ENCODE measurements around the gene GUCA2A. TPM values are rescaled to one million over a fixed set of nuclear protein-coding genes. Genes with fewer than 3 reads are reported as not detected.

GUCA2A gene
- polyA plus RNA-seq, 1 donor, result not detected

GRCh38 chr1:42154685-42155084 lies 9.9 kb downstream of the GUCA2A start:
- no peak for DNase-seq

- DNase-seq, result no peak
Observed at GRCh38 chr1:42153624-42154023, 10.9 kb downstream of the GUCA2A start.

GRCh38 chr1:42152907-42153600 lies 11.5 kb downstream of the GUCA2A start, which contains the start of gene GUCA2B:
GUCA2B (plus strand) TSS chr1:42153410; CDS start chr1:42153451, 41 bp downstream.
- DNase-seq, result no peak

- no peak for DNase-seq
Observed at GRCh38 chr1:42152119-42152518, 12.4 kb downstream of the GUCA2A start.

- no peak for DNase-seq
Observed at GRCh38 chr1:42150651-42151050, 13.9 kb downstream of the GUCA2A start.

GRCh38 chr1:42148166-42148565 lies 16.4 kb downstream of the GUCA2A start:
- no peak for DNase-seq

DNA sequence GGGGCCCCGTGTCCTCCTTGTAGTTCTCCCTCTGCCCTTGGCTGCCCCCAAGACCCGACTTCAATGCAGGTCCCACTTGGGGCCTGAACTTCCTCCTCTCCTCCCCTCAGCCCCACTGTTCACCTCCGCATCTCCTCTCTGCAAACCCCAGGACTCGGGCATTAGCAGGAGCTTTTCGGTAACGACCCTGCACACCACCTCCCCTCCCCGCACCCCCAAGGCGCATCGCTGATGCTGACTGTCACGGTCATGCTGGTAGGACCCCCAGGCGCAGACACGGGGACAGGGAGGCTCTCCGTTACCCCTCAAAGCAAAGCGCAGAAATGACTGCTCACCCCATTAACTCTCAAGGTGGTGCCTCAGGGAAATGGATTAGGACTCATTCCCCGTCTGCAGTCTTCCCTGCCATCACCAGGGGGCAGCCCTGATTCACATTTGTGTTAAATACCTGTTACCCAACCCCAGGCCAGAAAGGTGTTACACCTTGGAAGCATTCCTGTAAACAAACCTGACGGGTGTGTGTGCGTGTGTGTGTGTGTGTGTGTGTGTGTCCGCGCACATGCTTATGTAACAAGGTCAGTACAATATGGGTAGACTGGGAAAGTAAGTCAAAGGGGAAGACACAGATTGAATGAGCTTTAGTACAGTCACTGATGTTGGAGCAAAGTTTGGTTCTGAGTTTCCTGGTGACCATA lies 17.8 kb downstream of the GUCA2A start:
- peak; percentile 76 for DNase-seq

- no peak for DNase-seq
Observed at GRCh38 chr1:42145764-42146625, 18.6 kb downstream of the GUCA2A start.

GRCh38 chr1:42145389-42145716 lies 19.2 kb downstream of the GUCA2A start:
- no peak for DNase-seq

DNA sequence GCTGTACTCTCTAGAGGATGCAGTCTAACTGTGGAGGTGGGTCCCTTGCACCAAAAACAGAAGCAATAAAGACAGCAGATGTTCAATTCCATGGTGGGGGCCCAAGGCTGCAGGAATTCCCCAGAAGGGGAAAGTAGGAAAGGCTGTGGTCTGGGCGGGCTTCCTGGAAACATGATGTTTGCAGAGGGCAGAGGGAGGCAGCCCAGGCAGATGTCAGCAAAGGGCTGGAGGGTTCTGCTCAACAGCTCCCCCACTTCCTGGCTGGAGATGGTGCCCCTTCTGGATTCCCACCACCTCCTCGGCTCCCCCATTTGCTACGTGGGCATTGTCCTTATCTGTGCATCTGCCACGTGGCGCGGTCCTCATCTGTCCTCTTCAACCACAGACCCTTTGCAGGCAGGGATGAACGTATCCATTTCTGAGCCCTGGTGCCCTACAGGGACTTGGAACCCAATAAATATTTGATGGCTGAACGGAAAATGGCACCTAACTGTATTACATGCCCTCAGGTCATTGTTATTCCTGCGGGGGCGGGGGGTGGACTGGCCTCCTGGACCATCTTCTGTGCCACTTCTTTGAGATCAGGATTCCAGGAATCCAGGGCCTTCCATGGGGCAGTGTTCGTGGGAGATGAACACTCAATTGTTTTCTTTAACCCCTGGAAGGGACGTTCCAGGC lies 19.7 kb downstream of the GUCA2A start:
- no peak for DNase-seq

DNA sequence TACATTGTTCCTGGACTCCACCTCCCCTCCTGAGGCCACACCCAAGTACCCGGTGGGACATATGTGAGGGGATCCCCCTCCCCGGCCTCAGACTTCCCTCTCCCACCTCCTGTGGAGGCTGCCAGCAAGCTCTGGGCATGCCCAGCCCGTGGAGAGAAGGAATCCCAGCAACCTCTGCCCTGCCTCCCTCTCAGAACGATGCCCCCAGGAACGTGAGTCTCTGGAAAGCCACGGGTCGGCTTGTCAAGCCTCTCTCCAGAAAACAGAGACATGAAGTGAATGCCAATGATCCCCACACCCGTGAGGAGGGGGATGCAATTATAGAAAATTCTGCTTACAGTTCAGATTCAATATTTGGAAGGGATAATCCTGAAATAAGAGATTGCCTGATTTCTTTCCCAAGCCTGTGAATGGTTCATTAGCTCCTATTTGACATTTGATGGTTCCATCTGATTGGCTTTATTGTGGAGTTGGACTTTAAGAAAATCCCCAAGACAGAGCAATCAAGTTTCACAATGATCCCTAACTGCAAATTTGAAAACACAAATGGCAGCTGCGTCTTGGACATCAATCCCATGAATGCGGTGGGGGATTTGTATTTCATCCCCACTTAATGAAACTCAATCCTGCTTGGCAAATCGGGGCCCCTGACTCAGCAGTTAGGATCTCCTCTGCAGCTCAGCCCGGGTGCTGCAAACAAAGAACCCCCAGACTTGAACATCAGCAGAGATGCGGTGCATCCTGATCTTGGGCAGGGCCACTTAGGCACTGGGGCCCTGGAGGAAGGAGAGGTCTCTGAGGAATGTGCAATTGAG lies 20.4 kb downstream of the GUCA2A start:
- no peak for DNase-seq

DNA sequence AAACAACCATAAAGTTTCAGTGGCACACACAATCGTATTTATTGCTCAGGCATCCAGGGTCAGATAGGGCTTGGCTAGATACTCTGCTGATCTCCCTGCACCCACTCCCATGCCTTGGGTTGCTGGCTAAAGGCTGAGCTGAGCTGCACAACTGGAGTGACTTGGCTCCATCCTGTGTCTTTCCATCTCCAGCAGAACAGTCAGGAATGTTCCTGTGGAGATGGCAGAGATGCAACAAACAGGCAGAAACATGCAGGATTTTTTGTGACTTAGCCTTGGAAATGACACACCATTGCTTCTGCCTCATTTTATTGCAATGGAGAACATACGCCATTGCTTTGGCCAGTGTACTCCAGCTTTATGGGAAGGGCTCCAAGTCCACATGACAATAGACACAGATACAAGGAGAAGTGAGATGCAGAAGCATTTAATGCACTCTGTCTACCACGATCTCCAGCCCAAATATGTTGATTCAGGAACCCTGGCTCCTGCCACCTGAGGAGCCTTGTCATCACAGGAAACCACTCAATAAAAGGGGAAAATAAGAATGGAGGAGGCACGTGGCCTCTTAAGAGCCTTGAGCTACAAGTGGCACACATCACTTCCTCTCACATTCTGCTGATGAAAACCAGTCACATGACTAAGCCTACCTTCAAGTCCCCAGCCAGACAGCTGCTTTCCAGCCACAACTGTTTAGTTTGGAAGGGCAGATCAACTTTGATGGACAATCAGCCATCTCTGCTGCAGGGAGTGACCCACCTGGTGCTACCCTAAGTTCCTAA lies 21.5 kb downstream of the GUCA2A start:
- DNase-seq, result no peak

DNA sequence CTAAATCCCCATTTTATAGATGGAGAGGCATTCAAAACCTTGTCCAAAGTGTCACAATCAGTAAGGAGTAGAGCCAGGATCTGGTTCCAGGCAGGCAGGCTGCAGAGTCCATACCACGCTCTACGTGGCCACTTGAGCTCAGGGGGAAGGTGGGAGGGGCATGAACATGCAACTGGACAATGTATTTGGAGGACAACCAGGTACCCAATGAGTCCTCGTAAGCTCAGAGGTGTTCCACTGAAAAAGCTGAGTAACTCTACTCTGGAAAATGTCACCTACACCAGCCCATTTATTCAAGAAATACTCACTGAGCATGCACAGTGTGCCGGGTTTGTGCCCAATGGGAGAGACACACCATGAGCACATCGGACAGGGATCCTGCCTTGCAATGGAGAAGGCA lies 22.6 kb downstream of the GUCA2A start:
- DNase-seq, result no peak

- DNase-seq, result no peak
Observed at GRCh38 chr1:42140191-42140590, 24.4 kb downstream of the GUCA2A start.

DNA sequence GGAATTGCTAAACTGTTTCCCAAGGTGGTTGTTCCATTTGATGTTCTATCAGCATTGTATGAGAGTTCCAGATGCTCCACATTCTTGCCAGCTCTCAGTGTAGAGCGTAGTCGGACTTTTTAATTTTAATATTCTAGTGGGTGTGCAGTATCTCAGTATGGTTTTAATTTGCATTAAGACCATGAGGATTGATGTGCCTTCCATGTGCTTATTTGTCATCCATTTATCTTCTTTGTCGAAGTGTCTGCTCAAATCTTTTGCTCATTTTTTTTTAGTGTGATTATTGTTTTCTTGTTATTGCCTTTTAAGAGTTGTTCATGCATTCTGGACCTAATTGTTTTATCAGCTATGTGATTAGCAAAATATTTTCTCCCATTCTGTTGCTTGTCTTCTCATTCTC lies 25.1 kb downstream of the GUCA2A start:
- DNase-seq, result no peak

GRCh38 chr1:42138586-42138985 lies 26.0 kb downstream of the GUCA2A start:
- DNase-seq, result no peak

- no peak for DNase-seq
Observed at GRCh38 chr1:42137766-42138165, 26.8 kb downstream of the GUCA2A start.

DNA sequence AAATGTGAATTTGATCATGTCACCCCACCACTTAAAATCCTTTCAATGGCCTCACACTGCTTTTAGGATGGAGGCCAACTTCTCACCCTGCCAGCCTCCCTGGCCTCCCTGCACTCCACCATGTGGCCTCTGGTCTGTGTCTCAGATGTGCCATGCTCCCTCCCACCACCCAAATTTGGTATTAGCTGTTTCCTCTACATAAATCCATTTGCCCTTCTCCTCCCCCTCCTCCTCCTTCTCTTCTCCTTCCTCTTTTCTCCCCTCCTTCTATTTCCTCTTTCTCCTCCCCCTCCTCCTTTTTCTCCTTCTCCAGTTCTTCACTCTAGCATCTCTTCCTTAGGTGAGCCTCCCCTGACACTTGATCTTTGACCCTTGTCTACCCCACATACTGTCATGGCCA lies 28.1 kb downstream of the GUCA2A start:
- DNase-seq, result no peak

DNA sequence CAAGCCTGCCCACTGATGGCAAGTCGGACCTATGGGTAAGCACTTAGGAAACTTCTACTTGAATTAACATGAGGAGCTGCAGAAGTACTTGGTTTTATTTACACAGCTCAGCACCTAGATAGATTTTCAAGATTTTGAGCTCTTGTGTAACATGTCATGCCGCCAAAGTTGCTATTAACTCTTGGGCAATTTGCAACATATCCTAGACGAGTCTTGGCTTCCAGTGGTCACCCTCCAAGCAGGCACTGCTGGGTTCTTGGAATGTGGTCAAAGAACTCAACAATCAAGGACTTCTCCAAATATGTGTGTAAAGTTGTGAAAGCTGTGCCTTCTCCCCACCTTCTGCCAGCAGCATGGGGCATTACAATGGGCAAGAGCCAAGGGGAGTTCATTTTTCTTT lies 29.1 kb downstream of the GUCA2A start:
- no peak for DNase-seq

GRCh38 chr1:42133809-42134526 lies 30.6 kb downstream of the GUCA2A start:
- DNase-seq, result no peak
